ENCODE measurements around the gene KRT24.

- TF ChIP-seq, protein P1, sequence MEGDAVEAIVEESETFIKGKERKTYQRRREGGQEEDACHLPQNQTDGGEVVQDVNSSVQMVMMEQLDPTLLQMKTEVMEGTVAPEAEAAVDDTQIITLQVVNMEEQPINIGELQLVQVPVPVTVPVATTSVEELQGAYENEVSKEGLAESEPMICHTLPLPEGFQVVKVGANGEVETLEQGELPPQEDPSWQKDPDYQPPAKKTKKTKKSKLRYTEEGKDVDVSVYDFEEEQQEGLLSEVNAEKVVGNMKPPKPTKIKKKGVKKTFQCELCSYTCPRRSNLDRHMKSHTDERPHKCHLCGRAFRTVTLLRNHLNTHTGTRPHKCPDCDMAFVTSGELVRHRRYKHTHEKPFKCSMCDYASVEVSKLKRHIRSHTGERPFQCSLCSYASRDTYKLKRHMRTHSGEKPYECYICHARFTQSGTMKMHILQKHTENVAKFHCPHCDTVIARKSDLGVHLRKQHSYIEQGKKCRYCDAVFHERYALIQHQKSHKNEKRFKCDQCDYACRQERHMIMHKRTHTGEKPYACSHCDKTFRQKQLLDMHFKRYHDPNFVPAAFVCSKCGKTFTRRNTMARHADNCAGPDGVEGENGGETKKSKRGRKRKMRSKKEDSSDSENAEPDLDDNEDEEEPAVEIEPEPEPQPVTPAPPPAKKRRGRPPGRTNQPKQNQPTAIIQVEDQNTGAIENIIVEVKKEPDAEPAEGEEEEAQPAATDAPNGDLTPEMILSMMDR (IDR thresholded peaks at IDR 0.05 in 4 of 5, conservative IDR thresholded peaks at IDR 0.05 in 1 of 5): no peak
- no peak for TF ChIP-seq POLR2A (IDR thresholded peaks at IDR 0.05)
These were observed 40.3 kb downstream of the KRT24 start for GRCh38 chr17:40663252-40663651.
